HepG2 (cell line): ENCODE results near the gene IKZF4. TPM values are rescaled to one million over a fixed set of nuclear protein-coding genes. Genes with fewer than 3 reads are reported as not detected.
"Not testable (repeated sequence)": the region's sequence is repeated elsewhere in the genome, so short reads cannot be mapped to it uniquely, and the experiment has no call there.

Experiments
- ATAC-seq: fragments of 200-7000 bp; cut with Tn5 transposase; 3 replicates; pipeline ENCODE4 v1.9.1; 2020; ENCODE audit warnings: mild to moderate bottlenecking, moderate library complexity
- BruUV-seq: library from RNA; stranded (reverse); fragments of 400-500 nt; replicated peaks from 2 replicates; lab custom pipeline; 2021; lab: Mats Ljungman, UMichigan
- CTCF ChIA-PET: fragments of 300-600 bp; formaldehyde crosslinking; extraction: SDS; loops from one replicate; lab custom pipeline; 2021; ENCODE audit warnings: low total read pairs, inconsistent platforms, low intra/inter-chr PET ratio; lab: Yijun Ruan, JAX
- POLR2A ChIA-PET: fragments of 350-600 bp; sonication (Branson Sonifier 250); formaldehyde crosslinking; loops from one replicate; lab custom pipeline; 2020; ENCODE audit warnings: antibody characterized with exemption, inconsistent platforms; lab: Yijun Ruan, JAX
- DNase-seq: peaks from one replicate; pipeline ENCODE4 v3.0.0-alpha.2; 2015; ENCODE audit warnings: low spot score
- FAIRE-seq: peaks from 3 replicates; lab custom pipeline; 2011; peaks lifted over from hg19 to GRCh38; lab: Jason Lieb, UNC
- H2AFZ ChIP-seq: one replicate; pipeline ENCODE4 v1.6.1; 2011; ENCODE audit warnings: low read length, inconsistent platforms
- H3K27ac ChIP-seq: fragments of 300-600 bp; 3 replicates; pipeline ENCODE4 v1.8.0; 2011; ENCODE audit warnings: mixed run types, mild to moderate bottlenecking, mixed read lengths, low read length, inconsistent platforms; ENCODE audit not compliant: insufficient read depth; ENCODE audit errors: extremely low read length
- H3K27me3 ChIP-seq, 2 experiments: fragments of 200-600 bp in 1 of 2; 2 replicates in 1 of 2; 3 replicates in 1 of 2; pipeline versions ENCODE4 v1.6.0 to v1.8.0; 2011; ENCODE audit warnings: low read length in 2 of 2, mild to moderate bottlenecking in 2 of 2, moderate library complexity in 2 of 2, inconsistent platforms in 1 of 2; ENCODE audit not compliant: insufficient read depth in 2 of 2, control insufficient read depth in 1 of 2
- H3K36me3 ChIP-seq, 2 experiments: fragments of 200-600 bp in 1 of 2; replicated peaks in 1 of 2; 2 replicates in 1 of 2; 3 replicates in 1 of 2; pipeline versions ENCODE4 v1.5.1 to v1.8.0; 2011; ENCODE audit warnings: low read length in 2 of 2, inconsistent platforms in 1 of 2; ENCODE audit not compliant: insufficient read depth in 2 of 2, control insufficient read depth in 1 of 2
- H3K4me1 ChIP-seq: 2 replicates; pipeline ENCODE4 v1.5.1; 2012; ENCODE audit warnings: low read length, inconsistent platforms; ENCODE audit not compliant: insufficient read depth
- H3K4me2 ChIP-seq: 2 replicates; pipeline ENCODE4 v1.6.0; 2011; ENCODE audit warnings: low read depth, low read length, inconsistent platforms
- H3K4me3 ChIP-seq, 3 experiments: fragments of 200-600 bp in 1 of 3; sonication (generic), shearing (Covaris generic) in 1 of 3; replicated peaks in 1 of 3; 2 replicates each; pipeline ENCODE4 v1.5.1; 2011 to 2016; ENCODE audit warnings: low read length in 3 of 3, inconsistent platforms in 2 of 3, low read depth in 2 of 3, mild to moderate bottlenecking in 2 of 3, control low read depth in 1 of 3, mixed read lengths in 1 of 3; ENCODE audit not compliant: insufficient read depth in 1 of 3
- H3K79me2 ChIP-seq: one replicate; pipeline ENCODE4 v1.6.1; 2011; ENCODE audit warnings: low read length, inconsistent platforms; ENCODE audit not compliant: insufficient read depth
- H3K9ac ChIP-seq: 2 replicates; pipeline ENCODE4 v1.6.0; 2011; ENCODE audit warnings: mild to moderate bottlenecking, low read depth, low read length, inconsistent platforms; ENCODE audit not compliant: insufficient read depth
- H3K9me3 ChIP-seq: 2 replicates; pipeline ENCODE4 v1.5.1; 2012; ENCODE audit warnings: mild to moderate bottlenecking, low read length
- H4K20me1 ChIP-seq: 2 replicates; pipeline ENCODE4 v1.6.0; 2011; ENCODE audit warnings: inconsistent platforms, mild to moderate bottlenecking, low read length, moderate library complexity; ENCODE audit not compliant: insufficient read depth
- AHR ChIP-seq: IDR thresholded peaks from 2 replicates; pipeline ENCODE4 v1.6.1; 2018; ENCODE audit warnings: missing genetic modification reagents, missing compliant biosample characterization
- CBX1 ChIP-seq: IDR thresholded peaks from one replicate; pipeline ENCODE4 v1.6.1; 2016; ENCODE audit warnings: antibody characterized with exemption, low read depth
- KMT2B ChIP-seq: IDR thresholded peaks from 2 replicates; pipeline ENCODE4 v1.6.1; 2016; ENCODE audit warnings: missing genetic modification reagents, missing compliant biosample characterization
- MEIS2 ChIP-seq: sonication (generic); formaldehyde crosslinking; IDR thresholded peaks from 2 replicates; pipeline ENCODE4 v1.9.0; 2021; ENCODE audit warnings: mild to moderate bottlenecking, missing genetic modification reagents
- RELA ChIP-seq: sonication (generic); formaldehyde crosslinking; IDR thresholded peaks from 2 replicates; pipeline ENCODE4 v1.4.0; 2020; ENCODE audit warnings: missing genetic modification reagents
- SALL2 ChIP-seq: sonication (generic); formaldehyde crosslinking; IDR thresholded peaks from 2 replicates; pipeline ENCODE4 v1.8.1; 2023; ENCODE audit warnings: mild to moderate bottlenecking, missing genetic modification reagents, inconsistent platforms
- SCMH1 ChIP-seq: sonication (generic); formaldehyde crosslinking; IDR thresholded peaks from 2 replicates; pipeline ENCODE4 v1.9.0; 2021; ENCODE audit warnings: missing genetic modification reagents, mild to moderate bottlenecking, borderline replicate concordance
- SMAD1 ChIP-seq: sonication (generic); formaldehyde crosslinking; IDR thresholded peaks from 2 replicates; pipeline ENCODE4 v1.4.0; 2020; ENCODE audit warnings: missing genetic modification reagents, low read depth, mild to moderate bottlenecking, borderline replicate concordance
- TCF12 ChIP-seq, 2 experiments: fragments of 450-650 bp in 1 of 2; sonication (generic) in 1 of 2; formaldehyde crosslinking in 1 of 2; IDR thresholded peaks; 2 replicates each; pipeline versions ENCODE4 v1.6.1 to v1.8.0; 2017 to 2022; ENCODE audit warnings: antibody characterized with exemption in 1 of 2, mild to moderate bottlenecking in 1 of 2, missing genetic modification reagents in 1 of 2, moderate library complexity in 1 of 2
- YY1 ChIP-seq: IDR thresholded peaks from 2 replicates; pipeline ENCODE4 v1.6.1; 2011; ENCODE audit warnings: low read length, low read depth, moderate library complexity, mild to moderate bottlenecking; ENCODE audit not compliant: insufficient read depth, insufficient replicate concordance
- ZFYVE20 ChIP-seq: sonication (generic); formaldehyde crosslinking; IDR thresholded peaks from 2 replicates; pipeline ENCODE4 v1.8.0; 2023; ENCODE audit warnings: low read depth, mild to moderate bottlenecking, moderate library complexity, missing genetic modification reagents, borderline replicate concordance
- ZNF138 ChIP-seq: sonication (generic); formaldehyde crosslinking; IDR thresholded peaks from 2 replicates; pipeline ENCODE4 v1.5.0; 2020; ENCODE audit warnings: mild to moderate bottlenecking, low read depth, missing genetic modification reagents
- ZNF20 ChIP-seq: sonication (generic); formaldehyde crosslinking; IDR thresholded peaks from 2 replicates; pipeline ENCODE4 v1.4.0; 2020; ENCODE audit warnings: mild to moderate bottlenecking, moderate library complexity, missing genetic modification reagents
- ZNF331 ChIP-seq: sonication (generic); formaldehyde crosslinking; IDR thresholded peaks from 2 replicates; pipeline ENCODE4 v1.4.0; 2020; ENCODE audit warnings: missing genetic modification reagents
- ZNF766 ChIP-seq: sonication (generic); formaldehyde crosslinking; IDR thresholded peaks from 2 replicates; pipeline ENCODE4 v1.5.0; 2020; ENCODE audit warnings: missing genetic modification reagents, borderline replicate concordance
- WGBS: methylation state at CpG from one replicate; pipeline ENCODE4 v1.1.6; 2017; ENCODE audit warnings: low lambda C conversion rate; 5-methylcytosine and 5-hydroxymethylcytosine counted together
- in situ Hi-C: cut with HindIII; loops from 2 replicates; pipeline ENCODE4 v1.10.0; 2017; ENCODE audit warnings: low pct_unique_long_range_greater_than_20kb; ENCODE audit not compliant: extremely low pct_ligation_motif_present
- intact Hi-C: fragments of 100-400 bp; cut with micrococcal nuclease; formaldehyde crosslinking; loops from one replicate; pipeline ENCODE4 v1.10.0; 2022; ENCODE audit not compliant: unreplicated experiment
- polyA plus RNA-seq, 8 experiments: library from polyadenylated mRNA; depleted of rRNA in 3 of 8; stranded (reverse) in 7 of 8; unstranded in 1 of 8; fragments of >200 nt; fragmentation: Illumina TruSeq in 4 of 8; extraction: Trizol in 4 of 8; gene quantifications; 2 replicates each; pipeline versions ENCODE4 v1.2.1 to v1.2.3, GENCODE V29; 2011 to 2016; ENCODE audit warnings: low read depth in 4 of 8, missing spikeins in 1 of 8, mixed read lengths in 1 of 8; ENCODE audit not compliant: insufficient read depth in 1 of 8
- total RNA-seq, 5 experiments: library from RNA; depleted of rRNA; stranded (reverse); fragments of >200 nt; fragmentation: Illumina TruSeq; extraction: Trizol; gene quantifications; 2 replicates each; pipeline ENCODE4 v1.2.3, GENCODE V29; 2016; ENCODE audit warnings: low read depth in 1 of 5
- TF ChIP-seq, protein P1 (sequence below), 2 experiments: fragments of 450-650 bp in 1 of 2; sonication (generic) in 1 of 2; formaldehyde crosslinking; IDR thresholded peaks; 2 replicates each; pipeline versions ENCODE4 v1.5.0 to v1.8.0; 2020 to 2022; ENCODE audit warnings: mild to moderate bottlenecking in 1 of 2, missing genetic modification reagents in 1 of 2

The IKZF4 gene
- total and polyA plus RNA-seq, 2 of the 13 experiments (the other 11 are each of a cell fraction or from before 2014, with no cell fraction given), result 0.58 to 2.2 TPM

DNA sequence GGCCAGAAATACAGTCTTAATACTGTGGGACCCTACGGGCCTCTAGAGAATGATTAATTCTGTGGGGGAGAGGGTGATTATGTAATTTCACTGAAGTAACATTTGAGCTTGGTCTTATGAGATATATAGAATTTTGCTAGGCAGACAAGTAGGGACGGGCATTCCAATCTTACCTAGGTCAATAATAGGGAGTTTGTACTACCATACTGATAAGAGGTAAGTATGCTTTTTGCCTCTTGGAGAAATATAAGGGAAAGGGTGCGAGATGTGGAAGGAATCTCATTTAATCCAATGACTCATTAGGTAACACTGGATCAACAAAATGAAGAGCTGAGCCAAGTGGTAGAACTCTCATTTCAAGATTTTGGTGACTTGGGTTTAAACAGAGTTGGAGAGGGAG is 41.8 kb upstream of the IKZF4 start:
- TF ChIP-seq KMT2B (CRISPR knock-in tag) (no peak), RELA (no peak), SALL2 (no peak), YY1 (no peak), TCF12 (IDR thresholded peaks at IDR 0.05) (no peak), TCF12 (CRISPR knock-in tag; IDR thresholded peaks at IDR 0.05) (no peak), ZFYVE20 (no peak), SCMH1 (CRISPR knock-in tag) (no peak), MEIS2 (CRISPR knock-in tag) (no peak), ZNF331 (CRISPR knock-in tag) (no peak), ZNF20 (CRISPR knock-in tag) (no peak), AHR (CRISPR knock-in tag) (no peak), CBX1 (no peak), SMAD1 (no peak), ZNF766 (no peak), ZNF138 (no peak)
- TF ChIP-seq, protein P1, sequence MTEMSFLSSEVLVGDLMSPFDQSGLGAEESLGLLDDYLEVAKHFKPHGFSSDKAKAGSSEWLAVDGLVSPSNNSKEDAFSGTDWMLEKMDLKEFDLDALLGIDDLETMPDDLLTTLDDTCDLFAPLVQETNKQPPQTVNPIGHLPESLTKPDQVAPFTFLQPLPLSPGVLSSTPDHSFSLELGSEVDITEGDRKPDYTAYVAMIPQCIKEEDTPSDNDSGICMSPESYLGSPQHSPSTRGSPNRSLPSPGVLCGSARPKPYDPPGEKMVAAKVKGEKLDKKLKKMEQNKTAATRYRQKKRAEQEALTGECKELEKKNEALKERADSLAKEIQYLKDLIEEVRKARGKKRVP (CRISPR knock-in tag; IDR thresholded peaks at IDR 0.05), result no peak
- TF ChIP-seq, all 625 proteins: peak for 0
- no peak overlapping the region for H3K4me3 ChIP-seq
- H3K36me3 ChIP-seq, result peaks cover 0 to 23% of the 10 kb centered on the region in 2 experiments; a peak in 4 of 5 replicates
- no peak overlapping the region for H3K4me2 ChIP-seq
- ATAC-seq, result no peak
- H3K27me3 ChIP-seq, result no peaks in the 10 kb centered on the region
- DNase-seq, result no peak
- peaks cover 32% of the 10 kb centered on the region for H3K79me2 ChIP-seq
- no peaks in the 10 kb centered on the region for H4K20me1 ChIP-seq
- FAIRE-seq, result no peak
- WGBS, result 97% methylated on average over 3 of the region's 3 CpGs
- H2AFZ ChIP-seq, result no peak overlapping the region
- BruUV-seq, result no TSS peak
- H3K27ac ChIP-seq, result no peak overlapping the region
- in situ Hi-C loops (loop anchor here (10.0 kb wide), 1 partner anchor 56 kb away; no protein-coding TSS in a partner anchor), intact Hi-C loops (no loop called here)
- H3K9me3 ChIP-seq, result no peaks in the 10 kb centered on the region
- no peak overlapping the region for H3K9ac ChIP-seq
- ChIA-PET POLR2A (interaction anchor here (0.8 to 1.2 kb wide), 2 partner anchors 16 to 18 kb away, joined by 3 read pairs; partner anchors contain the start of gene SUOX), CTCF (no interaction called here)
- peaks cover 24% of the 10 kb centered on the region for H3K4me1 ChIP-seq

DNA sequence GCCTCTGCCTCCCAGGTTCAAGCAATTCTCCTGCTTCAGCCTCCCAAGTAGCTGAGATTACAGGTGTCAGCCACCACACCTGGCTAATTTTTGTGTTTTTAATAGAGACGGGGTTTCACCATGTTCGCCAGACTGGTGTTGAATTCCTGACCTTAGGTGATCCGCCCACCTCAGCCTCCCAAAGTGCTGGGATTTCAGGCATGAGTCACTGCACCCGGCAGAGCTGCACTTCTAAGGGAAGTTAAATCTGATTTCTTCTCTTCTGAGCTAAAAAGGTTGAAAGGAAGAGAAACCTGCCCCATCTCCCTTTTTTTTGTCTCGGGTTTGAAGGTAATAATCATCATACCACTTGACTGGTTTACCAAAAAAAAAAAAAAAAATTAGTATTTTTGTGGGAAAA is 39.0 kb upstream of the IKZF4 start:
- H3K4me3 ChIP-seq, H3K4me1 ChIP-seq, H2AFZ ChIP-seq, H3K79me2 ChIP-seq, H3K9me3 ChIP-seq, H3K27me3 ChIP-seq, DNase-seq, intact Hi-C loops, in situ Hi-C loops, H4K20me1 ChIP-seq, CTCF ChIA-PET, H3K4me2 ChIP-seq, H3K27ac ChIP-seq, H3K9ac ChIP-seq, ATAC-seq, BruUV-seq, FAIRE-seq: not testable (repeated sequence)
- POLR2A ChIA-PET, result interaction anchor here (5.6 kb wide), 1 partner anchor 8 kb away, joined by 45 read pairs; the partner anchor contains the start of gene RAB5B
- WGBS, result 92% methylated on average over 5 of the region's 5 CpGs
- H3K36me3 ChIP-seq, result peaks cover 0 to 21% of the 10 kb centered on the region in 2 experiments; a peak in 4 of 5 replicates
